Stimulated activated CD8-positive, alpha-beta memory T cell treated with anti-CD3 and anti-CD28 coated beads, Interleukin-15, amount 100 ng/mL, for 4 hours (primary cell): ENCODE data around the gene WAS.
A peak's percentile ranks its signal among the peaks of the same experiment; 100 is the strongest.
"Not testable (repeated sequence)": the region's sequence is repeated elsewhere in the genome, so short reads cannot be mapped to it uniquely, and the experiment has no call there.

Experiments used
- DNase-seq, 2 donors: peaks; one replicate each; pipeline ENCODE4 v3.0.0-alpha.2; 2020; ENCODE audit warnings: low read depth in 2 of 2

The WAS gene

GRCh38 chrX:48685416-48685815 is 1.8 kb downstream of the WAS start:
- no peak for DNase-seq

DNA sequence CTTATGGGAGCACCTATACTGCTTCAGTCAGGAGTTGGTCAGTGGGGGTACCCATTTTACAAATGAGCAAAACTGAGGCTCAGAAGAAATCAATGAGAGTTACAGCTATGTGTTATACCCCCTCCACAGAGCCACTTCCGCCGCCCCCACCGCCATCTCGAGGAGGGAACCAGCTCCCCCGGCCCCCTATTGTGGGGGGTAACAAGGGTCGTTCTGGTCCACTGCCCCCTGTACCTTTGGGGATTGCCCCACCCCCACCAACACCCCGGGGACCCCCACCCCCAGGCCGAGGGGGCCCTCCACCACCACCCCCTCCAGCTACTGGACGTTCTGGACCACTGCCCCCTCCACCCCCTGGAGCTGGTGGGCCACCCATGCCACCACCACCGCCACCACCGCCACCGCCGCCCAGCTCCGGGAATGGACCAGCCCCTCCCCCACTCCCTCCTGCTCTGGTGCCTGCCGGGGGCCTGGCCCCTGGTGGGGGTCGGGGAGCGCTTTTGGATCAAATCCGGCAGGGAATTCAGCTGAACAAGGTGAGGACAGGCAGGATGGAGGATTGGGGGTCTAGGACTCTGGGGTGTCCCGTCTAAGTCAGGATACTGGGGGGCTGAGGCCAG is 5.0 kb downstream of the WAS start:
- DNase-seq = no peak

DNA sequence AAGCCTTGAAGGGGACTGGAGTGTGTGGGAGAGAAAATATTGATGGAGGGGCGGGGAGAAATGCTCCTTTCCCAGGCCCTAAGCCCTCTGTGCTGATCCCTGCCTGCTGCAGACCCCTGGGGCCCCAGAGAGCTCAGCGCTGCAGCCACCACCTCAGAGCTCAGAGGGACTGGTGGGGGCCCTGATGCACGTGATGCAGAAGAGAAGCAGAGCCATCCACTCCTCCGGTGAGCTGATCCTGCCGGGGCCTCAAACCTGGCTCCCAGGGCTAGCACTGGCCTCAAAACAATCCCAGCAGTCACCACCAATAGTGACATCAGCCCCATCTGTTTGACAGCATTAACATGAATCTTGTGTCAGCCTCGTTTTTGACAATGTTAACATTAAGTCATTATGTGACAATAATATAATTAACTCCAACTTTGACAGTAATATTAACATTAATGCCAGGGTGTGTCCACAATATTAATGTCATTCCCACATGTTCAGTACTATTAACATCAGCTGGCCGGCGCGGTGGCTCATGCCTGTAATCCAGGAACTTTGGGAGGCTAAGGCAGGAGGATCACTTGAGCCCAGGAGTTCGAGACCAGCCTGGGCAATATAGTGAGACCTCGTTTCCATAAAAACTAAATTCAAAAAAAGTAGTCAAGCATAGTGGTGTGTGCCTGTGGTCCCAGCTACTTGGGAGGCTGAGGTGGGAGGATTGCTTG is 5.8 kb downstream of the WAS start:
- DNase-seq = no peak

DNA sequence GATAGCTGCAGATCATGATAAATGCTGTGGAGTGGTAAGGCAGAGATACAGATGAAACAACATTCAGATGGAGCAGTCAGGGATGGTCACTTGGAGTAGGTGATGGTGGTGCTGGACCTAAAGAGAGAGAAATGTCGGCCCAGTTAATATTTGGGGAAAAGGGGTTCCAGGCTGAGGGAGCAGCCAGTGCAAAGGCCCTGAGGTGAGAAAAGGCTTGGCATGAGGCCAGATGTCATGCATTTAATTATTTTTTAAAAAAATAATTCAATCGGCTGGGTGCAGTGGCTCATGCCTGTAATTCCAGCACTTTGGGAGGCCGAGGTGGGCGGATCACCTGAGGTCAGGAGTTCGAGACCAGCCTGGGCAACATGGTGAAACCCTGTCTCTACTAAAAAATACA is 8.1 kb downstream of the WAS start:
- not testable (repeated sequence) for DNase-seq

DNA sequence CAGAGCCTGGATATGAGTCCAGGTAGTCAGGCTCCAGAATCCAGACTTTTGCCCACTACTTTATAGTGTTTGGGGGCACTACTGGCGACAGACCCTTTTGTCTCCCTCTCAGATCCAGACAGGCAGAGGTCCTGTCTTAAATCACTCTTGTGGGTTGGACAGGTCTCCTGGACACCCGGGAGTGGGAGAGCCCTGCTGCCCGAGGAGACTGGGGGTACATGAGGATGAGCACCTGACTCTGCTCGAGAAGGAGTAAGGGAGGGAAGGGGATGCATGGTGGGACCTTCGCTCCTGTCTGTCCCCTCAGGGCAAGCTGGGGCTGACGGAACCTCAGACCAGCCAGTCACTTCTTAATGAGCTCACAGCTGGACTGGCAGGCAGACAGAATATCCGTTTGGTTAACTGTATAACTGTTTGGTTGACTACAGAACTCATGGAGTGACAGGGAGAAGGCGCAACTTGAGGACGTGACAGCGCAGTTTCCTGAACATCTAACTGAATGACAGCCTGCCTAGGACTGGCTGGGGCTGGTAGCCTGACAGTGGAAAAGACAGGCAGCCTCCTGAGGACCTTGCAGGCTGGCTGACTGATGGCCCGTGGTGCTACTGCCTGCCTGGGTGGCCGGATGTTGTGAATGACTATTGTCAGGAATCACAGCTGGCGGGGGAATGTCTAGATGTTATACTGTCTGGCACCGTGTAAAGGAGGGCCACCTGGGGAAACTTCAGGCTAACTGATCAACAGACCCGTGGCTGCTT is 11.4 kb downstream of the WAS start:
- no peak for DNase-seq

DNA sequence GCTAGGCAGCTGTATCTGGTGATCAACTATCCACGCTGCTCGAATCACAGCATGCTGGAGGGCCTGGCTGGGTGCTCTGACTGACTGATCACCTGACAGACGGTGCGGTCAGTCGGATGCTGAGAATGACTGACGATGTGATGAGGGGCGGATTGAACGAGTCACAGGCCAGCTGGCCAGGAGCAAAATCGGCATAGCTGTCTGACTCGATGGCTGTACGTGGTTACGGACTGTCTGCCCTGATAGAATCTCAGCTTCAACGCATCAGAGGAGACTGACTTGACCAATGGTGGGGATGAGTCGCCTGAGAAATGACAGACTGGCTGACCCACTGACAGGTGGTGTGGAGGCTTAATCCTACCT is 11.9 kb downstream of the WAS start:
- DNase-seq = no peak

DNA sequence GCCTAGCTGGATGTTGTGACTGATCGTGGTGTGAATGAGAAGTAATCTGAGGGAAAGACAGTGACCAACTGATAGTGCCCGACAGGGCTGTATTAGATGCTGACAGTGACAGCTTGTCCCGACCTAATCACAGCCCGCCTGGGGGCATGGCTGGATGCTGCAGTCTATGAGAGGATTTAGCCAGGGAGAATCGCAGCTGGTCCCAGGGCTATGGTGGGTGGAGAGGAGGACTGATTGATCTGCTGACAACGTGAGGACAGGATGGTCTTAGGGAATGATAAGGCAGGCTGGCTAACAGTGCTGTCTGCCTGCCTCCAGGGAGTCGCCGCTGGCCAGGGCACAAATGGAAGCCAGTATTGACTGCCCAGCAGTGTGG is 12.3 kb downstream of the WAS start:
- DNase-seq = no peak

DNA sequence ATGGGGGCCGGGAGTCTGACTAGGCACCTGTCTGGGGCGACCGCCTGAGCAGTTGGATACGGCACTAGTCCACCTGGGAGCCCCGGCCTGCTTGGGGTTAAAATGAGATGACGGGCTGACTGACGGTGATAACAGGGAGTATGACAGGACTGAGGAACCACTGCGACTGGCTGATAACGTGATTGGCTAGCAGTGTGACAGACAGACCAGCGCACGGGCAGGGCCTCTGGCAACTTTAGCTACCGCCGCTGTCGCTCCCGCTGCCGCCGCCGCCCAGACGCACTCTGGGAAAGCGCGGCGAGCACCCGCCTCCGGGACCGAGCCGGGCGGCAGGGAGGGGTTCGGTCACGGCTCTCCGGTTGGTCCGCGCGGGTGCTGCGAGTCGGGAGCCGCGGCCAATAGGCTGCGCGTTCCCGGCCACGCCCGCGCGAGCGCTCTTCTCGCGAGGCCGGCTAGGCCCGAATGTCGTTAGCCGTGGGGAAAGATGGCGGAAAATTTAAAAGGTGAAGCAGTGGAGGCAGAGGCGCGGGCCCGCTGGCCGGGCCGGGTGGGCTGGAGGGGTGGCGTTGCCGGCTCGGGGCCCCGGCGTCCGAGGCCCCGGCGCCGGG is 12.8 kb downstream of the WAS start, which contains the start of gene SUV39H1:
Gene SUV39H1 (plus strand): TSS at position 434 of the 608 bp plus-strand sequence. CDS start 51 bp downstream, at position 485.
- peak; percentile 63 to 66 for DNase-seq

DNA sequence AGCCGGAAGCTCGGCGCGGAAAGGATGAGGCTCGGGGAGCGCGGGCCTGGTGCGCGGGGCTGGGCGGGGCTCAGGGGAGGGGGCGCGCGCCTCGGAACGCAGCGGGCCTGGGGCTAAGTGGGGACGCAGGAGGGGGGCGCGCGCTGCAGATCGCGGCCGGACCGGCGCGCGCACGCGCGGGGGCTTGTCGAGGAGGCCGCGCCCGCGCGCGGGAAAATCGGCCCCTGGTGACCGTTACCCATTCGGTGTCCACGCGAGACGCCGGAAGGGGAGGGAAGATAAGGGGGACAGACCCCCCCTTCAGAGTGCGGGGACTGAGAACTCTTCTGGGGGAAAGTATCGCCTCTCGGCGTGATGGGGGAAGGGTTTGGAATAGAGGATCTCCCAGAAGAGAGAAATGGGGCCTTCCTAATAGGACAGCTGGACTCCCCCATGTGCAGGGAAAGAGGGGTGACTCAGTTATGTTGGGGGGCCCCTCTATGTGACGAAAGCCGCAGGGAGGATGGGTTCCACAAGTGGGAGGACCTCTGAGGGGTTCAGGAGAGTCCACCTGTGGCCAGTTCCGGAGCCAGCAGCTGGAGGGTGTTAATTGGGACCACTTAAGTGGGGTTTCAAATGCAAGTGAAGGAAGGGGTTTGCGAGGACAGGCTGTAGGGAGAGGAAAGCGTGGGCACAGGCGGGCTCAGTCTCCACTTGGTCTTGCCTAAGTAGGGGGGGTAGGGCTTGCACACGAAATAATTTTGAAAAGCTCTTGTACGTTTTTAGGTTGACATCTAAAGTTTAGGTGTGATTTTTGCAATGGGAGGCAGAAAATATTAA is 13.5 kb downstream of the WAS start:
- no peak for DNase-seq

DNA sequence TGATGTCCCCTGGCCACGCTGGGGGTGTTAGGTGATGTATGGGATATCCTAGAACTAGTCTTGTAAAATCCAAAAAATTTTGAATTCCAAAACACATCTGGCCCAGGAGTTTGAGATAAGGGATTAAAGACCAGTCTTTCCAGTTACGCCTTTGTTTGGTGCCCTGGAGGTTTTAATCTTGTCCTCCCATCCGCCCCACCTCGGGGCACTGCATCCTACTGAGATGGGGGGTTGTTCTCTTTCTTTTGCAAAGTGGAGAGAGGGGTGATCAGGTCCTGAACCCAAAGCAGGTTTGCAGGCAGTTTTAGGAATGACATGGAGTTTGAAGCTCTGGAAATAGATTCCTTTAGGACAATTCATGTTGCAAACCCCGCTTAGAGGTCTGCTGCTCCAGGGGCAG is 14.7 kb downstream of the WAS start:
- no peak for DNase-seq

GRCh38 chrX:48700246-48700645 is 16.6 kb downstream of the WAS start:
- DNase-seq = no peak

DNA sequence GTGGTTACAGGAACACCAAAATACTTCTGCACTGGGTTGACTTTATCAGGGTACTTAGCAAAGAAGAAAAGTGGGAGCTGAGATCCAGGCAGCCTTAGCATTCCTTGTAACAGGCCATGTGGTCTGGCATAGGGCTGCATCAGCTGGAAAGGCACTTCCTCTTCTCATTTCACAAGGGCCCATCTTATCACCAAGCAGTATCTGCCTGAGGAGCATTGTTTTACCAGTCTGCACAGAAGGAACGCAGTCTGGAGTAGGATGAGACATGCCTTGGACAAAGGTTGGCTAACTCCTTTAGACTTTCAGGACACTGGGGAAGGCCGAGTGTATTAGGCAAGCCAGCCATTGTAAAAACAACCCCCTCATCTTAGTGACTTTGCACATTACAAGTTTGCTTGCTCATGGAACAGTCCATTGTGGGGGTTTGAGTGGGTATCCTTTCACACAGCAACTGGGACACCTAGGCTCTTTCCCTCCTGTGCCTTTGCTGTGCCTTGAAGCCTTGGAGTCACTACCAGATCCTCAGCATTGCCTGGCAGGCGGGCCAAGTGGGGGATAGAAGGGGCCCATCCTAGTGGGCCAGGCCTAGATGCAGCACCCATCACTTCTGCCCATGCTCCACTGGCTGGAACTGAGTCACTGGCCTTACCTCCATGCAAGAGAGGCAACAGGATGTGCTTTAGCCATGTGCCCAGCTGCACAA is 17.5 kb downstream of the WAS start:
- DNase-seq = no peak

- no peak for DNase-seq
These were observed 18.4 kb downstream of the WAS start for GRCh38 chrX:48702032-48702431.

DNA sequence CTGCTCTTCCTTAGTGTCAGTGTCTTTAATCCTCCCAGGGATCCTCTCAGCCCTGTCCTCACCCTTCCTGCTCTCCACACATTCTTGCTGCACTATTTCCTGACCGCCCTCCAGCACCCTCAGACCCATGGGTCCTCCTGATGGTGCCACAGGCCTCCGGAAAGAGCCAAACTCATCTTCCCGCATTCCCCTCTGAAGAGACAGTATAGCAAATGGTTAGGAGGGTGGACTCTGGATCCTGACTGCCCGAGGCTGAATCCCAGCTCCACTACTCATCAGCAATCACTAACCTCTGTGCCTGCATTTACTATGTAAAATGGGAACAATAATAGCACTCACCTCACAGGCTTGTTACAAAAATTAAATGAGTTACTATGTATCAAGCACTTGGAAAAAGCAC is 19.1 kb downstream of the WAS start:
- no peak for DNase-seq

DNA sequence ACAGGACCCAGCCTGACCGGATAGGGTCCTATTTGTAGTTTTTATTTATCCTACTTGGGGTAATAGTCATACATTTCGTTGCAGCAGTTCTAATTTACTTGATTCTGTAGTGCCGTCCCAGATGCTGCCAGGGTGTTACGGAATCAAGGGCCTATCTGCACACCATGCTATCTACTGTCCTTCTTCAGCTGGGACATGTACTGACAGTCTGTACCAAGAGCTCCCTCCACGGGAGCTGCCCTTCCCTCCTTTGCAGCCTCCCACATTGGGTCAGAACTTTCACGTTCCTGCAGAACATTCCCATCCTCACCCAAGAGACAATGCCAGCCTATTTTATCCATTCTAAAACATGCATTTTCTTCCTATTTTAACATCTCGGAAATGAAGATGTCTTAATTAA is 19.6 kb downstream of the WAS start:
- DNase-seq = no peak

- DNase-seq = no peak
These were observed 20.3 kb downstream of the WAS start for GRCh38 chrX:48703642-48704481.

- DNase-seq = no peak
These were observed 22.3 kb downstream of the WAS start for GRCh38 chrX:48705871-48706270.

DNA sequence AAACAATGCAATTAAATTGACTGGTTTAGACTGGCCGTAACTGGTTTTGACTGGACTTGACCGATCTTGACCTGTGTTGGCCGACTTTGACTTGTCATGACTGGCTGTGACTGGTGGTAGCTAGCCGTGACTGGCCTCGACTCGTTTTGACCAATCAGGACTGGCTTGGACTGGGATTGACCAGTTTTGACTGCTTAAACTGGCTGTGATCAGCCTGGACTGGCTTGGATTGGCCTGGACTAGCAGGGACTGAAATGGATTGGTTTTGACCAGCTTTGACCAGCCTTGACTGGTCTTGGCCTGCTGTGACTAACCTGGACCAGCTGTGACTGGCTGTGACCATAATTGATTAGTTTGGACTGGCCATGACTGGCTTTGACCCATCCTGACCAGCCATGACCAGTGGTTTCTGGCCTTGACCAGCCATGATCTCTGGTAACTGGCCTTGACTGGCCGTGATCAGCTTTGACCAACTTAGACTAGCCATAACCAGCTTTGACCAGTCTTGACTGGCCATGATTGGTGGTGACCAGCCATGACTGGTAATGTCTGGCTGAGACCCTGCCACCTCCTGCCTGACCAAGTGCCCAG is 26.0 kb downstream of the WAS start:
- DNase-seq = no peak

GRCh38 chrX:48711162-48711928 is 27.7 kb downstream of the WAS start:
- DNase-seq = no peak
